ENCODE results near the gene KCNQ2.

DNA sequence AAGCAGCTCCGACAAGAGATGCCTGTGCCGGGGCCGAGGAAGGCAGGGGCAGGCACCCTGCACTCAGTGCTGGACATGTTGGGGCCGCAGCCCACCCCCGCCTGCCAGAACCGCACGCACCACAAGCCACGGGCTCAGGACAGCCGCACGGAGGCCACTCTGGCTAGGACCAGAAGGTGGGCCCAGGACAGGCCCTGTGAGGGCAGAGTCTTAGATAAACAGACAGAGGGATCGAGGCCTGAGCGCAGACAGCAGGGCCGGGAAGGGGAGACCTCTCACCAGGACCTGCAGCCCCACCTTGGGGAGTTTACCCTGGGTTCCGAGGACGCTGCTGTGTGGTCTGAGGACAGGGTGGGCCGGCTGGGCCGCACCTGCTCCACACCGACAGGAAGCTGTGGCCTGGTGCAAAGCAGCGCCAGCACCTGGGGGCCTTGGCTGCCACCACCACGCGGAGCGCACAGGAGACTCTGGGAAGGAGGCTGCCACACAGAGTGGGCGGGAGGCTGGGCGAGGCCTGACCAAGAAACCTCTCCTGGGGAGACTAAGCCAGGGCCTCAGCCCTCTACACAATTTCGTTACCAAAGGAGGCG, 32.0 kb downstream of the KCNQ2 start:
- TF ChIP-seq, protein P1, sequence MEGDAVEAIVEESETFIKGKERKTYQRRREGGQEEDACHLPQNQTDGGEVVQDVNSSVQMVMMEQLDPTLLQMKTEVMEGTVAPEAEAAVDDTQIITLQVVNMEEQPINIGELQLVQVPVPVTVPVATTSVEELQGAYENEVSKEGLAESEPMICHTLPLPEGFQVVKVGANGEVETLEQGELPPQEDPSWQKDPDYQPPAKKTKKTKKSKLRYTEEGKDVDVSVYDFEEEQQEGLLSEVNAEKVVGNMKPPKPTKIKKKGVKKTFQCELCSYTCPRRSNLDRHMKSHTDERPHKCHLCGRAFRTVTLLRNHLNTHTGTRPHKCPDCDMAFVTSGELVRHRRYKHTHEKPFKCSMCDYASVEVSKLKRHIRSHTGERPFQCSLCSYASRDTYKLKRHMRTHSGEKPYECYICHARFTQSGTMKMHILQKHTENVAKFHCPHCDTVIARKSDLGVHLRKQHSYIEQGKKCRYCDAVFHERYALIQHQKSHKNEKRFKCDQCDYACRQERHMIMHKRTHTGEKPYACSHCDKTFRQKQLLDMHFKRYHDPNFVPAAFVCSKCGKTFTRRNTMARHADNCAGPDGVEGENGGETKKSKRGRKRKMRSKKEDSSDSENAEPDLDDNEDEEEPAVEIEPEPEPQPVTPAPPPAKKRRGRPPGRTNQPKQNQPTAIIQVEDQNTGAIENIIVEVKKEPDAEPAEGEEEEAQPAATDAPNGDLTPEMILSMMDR (IDR thresholded peaks at IDR 0.05; ENCODE audit: low read depth, low read length) = no peak
- TF ChIP-seq EZH2phosphoT487 (IDR thresholded peaks at IDR 0.05; ENCODE audit: low read depth) = no peak

Measured in OCI-LY3 (cell line).